Measurements from ENCODE around the gene LRBA. TPM values are rescaled to one million over a fixed set of nuclear protein-coding genes. Genes with fewer than 3 reads are reported as not detected.

Gene LRBA
- total and polyA plus RNA-seq, 9 of the 15 experiments (the other 6 are each of a cell fraction or from before 2014, with no cell fraction given) = 24.2 to 88.7 (median 59.7) TPM

DNA sequence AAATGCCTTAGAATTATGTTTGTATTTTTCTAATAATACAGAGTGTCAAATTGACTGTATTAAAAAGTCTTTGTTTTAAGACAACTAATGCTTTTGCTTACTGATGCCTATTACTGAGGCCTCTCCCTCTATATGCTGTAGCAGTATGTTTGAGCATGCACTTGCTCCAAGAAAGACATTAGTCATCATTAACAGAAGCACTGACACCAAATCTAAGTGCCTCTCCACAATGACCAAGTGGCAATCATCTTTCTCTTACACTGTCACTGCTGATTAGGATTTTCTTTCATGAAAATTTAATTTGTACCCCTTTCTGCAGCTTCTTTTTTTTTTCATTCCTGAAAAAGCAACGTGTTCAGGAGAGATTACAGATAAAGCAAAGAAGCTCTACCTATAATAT lies 444.2 kb downstream of the LRBA start (continued):
- TF ChIP-seq MEIS2 (IDR thresholded peaks at IDR 0.05; ENCODE audit: partially characterized antibody) (peak; percentile 96), ZNF431 (CRISPR knock-in tag; IDR thresholded peaks at IDR 0.05) (no peak), FOSL1 (tag; conservative IDR thresholded peaks at IDR 0.05) (peak; percentile 50), CHD2 (IDR thresholded peaks at IDR 0.05; ENCODE audit: low read depth, low read length) (no peak), ZKSCAN3 (CRISPR knock-in tag; IDR thresholded peaks at IDR 0.05) (no peak), CCAR2 (IDR thresholded peaks at IDR 0.05; ENCODE audit: low read depth, low read length) (no peak), NFATC3 (IDR thresholded peaks at IDR 0.05) (no peak), CREB1 (IDR thresholded peaks at IDR 0.05) (no peak), CREB1 (CRISPR knock-in tag; IDR thresholded peaks at IDR 0.05) (no peak), NFE2L1 (tag; IDR thresholded peaks at IDR 0.05; ENCODE audit: borderline replicate concordance, low read depth) (no peak), TGIF2 (CRISPR knock-in tag; IDR thresholded peaks at IDR 0.05) (no peak), MAFF (IDR thresholded peaks at IDR 0.05; ENCODE audit: low read length) (peak; percentile 67), GATA2 (CRISPR knock-in tag; IDR thresholded peaks at IDR 0.05) (no peak), U2AF2 (optimal IDR thresholded peaks at IDR 0.05; ENCODE audit: low read depth, low read length) (no peak), RAD51 (IDR thresholded peaks at IDR 0.05; ENCODE audit: borderline replicate concordance, low read depth) (no peak)
- TF ChIP-seq, protein P1, sequence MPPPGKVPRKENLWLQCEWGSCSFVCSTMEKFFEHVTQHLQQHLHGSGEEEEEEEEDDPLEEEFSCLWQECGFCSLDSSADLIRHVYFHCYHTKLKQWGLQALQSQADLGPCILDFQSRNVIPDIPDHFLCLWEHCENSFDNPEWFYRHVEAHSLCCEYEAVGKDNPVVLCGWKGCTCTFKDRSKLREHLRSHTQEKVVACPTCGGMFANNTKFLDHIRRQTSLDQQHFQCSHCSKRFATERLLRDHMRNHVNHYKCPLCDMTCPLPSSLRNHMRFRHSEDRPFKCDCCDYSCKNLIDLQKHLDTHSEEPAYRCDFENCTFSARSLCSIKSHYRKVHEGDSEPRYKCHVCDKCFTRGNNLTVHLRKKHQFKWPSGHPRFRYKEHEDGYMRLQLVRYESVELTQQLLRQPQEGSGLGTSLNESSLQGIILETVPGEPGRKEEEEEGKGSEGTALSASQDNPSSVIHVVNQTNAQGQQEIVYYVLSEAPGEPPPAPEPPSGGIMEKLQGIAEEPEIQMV (tag; conservative IDR thresholded peaks at IDR 0.05; ENCODE audit: low read depth) = no peak
- TF ChIP-seq, protein P2, sequence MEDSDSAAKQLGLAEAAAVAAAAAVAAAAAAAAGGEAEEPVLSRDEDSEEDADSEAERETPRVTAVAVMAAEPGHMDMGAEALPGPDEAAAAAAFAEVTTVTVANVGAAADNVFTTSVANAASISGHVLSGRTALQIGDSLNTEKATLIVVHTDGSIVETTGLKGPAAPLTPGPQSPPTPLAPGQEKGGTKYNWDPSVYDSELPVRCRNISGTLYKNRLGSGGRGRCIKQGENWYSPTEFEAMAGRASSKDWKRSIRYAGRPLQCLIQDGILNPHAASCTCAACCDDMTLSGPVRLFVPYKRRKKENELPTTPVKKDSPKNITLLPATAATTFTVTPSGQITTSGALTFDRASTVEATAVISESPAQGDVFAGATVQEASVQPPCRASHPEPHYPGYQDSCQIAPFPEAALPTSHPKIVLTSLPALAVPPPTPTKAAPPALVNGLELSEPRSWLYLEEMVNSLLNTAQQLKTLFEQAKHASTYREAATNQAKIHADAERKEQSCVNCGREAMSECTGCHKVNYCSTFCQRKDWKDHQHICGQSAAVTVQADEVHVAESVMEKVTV (CRISPR knock-in tag; IDR thresholded peaks at IDR 0.05) = no peak
- TF ChIP-seq, protein P3, sequence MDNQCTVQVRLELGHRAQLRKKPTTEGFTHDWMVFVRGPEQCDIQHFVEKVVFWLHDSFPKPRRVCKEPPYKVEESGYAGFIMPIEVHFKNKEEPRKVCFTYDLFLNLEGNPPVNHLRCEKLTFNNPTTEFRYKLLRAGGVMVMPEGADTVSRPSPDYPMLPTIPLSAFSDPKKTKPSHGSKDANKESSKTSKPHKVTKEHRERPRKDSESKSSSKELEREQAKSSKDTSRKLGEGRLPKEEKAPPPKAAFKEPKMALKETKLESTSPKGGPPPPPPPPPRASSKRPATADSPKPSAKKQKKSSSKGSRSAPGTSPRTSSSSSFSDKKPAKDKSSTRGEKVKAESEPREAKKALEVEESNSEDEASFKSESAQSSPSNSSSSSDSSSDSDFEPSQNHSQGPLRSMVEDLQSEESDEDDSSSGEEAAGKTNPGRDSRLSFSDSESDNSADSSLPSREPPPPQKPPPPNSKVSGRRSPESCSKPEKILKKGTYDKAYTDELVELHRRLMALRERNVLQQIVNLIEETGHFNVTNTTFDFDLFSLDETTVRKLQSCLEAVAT (IDR thresholded peaks at IDR 0.05) = no peak
- TF ChIP-seq, protein P4, sequence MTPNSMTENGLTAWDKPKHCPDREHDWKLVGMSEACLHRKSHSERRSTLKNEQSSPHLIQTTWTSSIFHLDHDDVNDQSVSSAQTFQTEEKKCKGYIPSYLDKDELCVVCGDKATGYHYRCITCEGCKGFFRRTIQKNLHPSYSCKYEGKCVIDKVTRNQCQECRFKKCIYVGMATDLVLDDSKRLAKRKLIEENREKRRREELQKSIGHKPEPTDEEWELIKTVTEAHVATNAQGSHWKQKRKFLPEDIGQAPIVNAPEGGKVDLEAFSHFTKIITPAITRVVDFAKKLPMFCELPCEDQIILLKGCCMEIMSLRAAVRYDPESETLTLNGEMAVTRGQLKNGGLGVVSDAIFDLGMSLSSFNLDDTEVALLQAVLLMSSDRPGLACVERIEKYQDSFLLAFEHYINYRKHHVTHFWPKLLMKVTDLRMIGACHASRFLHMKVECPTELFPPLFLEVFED (CRISPR knock-in tag; conservative IDR thresholded peaks at IDR 0.05) = no peak
- TF ChIP-seq, protein P5, sequence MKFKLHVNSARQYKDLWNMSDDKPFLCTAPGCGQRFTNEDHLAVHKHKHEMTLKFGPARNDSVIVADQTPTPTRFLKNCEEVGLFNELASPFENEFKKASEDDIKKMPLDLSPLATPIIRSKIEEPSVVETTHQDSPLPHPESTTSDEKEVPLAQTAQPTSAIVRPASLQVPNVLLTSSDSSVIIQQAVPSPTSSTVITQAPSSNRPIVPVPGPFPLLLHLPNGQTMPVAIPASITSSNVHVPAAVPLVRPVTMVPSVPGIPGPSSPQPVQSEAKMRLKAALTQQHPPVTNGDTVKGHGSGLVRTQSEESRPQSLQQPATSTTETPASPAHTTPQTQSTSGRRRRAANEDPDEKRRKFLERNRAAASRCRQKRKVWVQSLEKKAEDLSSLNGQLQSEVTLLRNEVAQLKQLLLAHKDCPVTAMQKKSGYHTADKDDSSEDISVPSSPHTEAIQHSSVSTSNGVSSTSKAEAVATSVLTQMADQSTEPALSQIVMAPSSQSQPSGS (CRISPR knock-in tag; IDR thresholded peaks at IDR 0.05) = no peak
- TF ChIP-seq, protein P6, sequence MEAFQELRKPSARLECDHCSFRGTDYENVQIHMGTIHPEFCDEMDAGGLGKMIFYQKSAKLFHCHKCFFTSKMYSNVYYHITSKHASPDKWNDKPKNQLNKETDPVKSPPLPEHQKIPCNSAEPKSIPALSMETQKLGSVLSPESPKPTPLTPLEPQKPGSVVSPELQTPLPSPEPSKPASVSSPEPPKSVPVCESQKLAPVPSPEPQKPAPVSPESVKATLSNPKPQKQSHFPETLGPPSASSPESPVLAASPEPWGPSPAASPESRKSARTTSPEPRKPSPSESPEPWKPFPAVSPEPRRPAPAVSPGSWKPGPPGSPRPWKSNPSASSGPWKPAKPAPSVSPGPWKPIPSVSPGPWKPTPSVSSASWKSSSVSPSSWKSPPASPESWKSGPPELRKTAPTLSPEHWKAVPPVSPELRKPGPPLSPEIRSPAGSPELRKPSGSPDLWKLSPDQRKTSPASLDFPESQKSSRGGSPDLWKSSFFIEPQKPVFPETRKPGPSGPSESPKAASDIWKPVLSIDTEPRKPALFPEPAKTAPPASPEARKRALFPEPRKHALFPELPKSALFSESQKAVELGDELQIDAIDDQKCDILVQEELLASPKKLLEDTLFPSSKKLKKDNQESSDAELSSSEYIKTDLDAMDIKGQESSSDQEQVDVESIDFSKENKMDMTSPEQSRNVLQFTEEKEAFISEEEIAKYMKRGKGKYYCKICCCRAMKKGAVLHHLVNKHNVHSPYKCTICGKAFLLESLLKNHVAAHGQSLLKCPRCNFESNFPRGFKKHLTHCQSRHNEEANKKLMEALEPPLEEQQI (IDR thresholded peaks at IDR 0.05) = no peak

All from K562 (cell line).